MCF 10A (cell line): ENCODE data around the gene S100A8. TPM values are rescaled to one million over a fixed set of nuclear protein-coding genes. Genes with fewer than 3 reads are reported as not detected.
"Not testable (repeated sequence)": the region's sequence is repeated elsewhere in the genome, so short reads cannot be mapped to it uniquely, and the experiment has no call there.

Experiments
- BruUV-seq: library from RNA; stranded (reverse); fragments of 400-500 nt; replicated peaks from 2 replicates; lab custom pipeline; 2021; lab: Mats Ljungman, UMichigan
- CTCF ChIA-PET: fragments of 300-600 bp; sonication (Branson Sonifier 250); formaldehyde crosslinking; extraction: SDS; loops from one replicate; lab custom pipeline; 2021; ENCODE audit warnings: antibody characterized with exemption, inconsistent platforms; lab: Yijun Ruan, JAX
- POLR2A ChIA-PET: fragments of 300-600, 350-650 bp; sonication (Branson Sonifier 250); formaldehyde crosslinking; extraction: SDS; loops from one replicate; lab custom pipeline; 2020; ENCODE audit warnings: antibody characterized with exemption, inconsistent platforms; lab: Yijun Ruan, JAX
- DNase-seq: peaks from one replicate; pipeline ENCODE4 v3.0.0-alpha.2; 2018; ENCODE audit not compliant: unreplicated experiment
- H3K27ac Mint-ChIP-seq: one replicate; pipeline ENCODE4 v1.8.0; 2022; ENCODE audit warnings: mild to moderate bottlenecking, low read depth, mixed read lengths; ENCODE audit not compliant: unreplicated experiment
- H3K27me3 Mint-ChIP-seq: one replicate; pipeline ENCODE4 v1.8.0; 2022; ENCODE audit warnings: mixed read lengths; ENCODE audit not compliant: insufficient read depth, unreplicated experiment
- H3K36me3 Mint-ChIP-seq: one replicate; pipeline ENCODE4 v1.8.0; 2022; ENCODE audit warnings: mild to moderate bottlenecking, moderate library complexity, mixed read lengths; ENCODE audit not compliant: insufficient read depth, unreplicated experiment
- H3K4me1 Mint-ChIP-seq: one replicate; pipeline ENCODE4 v1.8.0; 2022; ENCODE audit warnings: mixed read lengths; ENCODE audit not compliant: insufficient read depth, unreplicated experiment
- H3K4me3 Mint-ChIP-seq: one replicate; pipeline ENCODE4 v1.8.0; 2022; ENCODE audit warnings: mild to moderate bottlenecking, moderate library complexity, mixed read lengths; ENCODE audit not compliant: unreplicated experiment
- H3K9me3 Mint-ChIP-seq: one replicate; pipeline ENCODE4 v1.8.0; 2022; ENCODE audit warnings: mixed read lengths; ENCODE audit not compliant: unreplicated experiment
- CTCF ChIP-seq: fragments of 200-600 bp; IDR thresholded peaks from one replicate; pipeline ENCODE4 v1.8.0; 2022; ENCODE audit warnings: antibody characterized with exemption, mild to moderate bottlenecking; ENCODE audit not compliant: unreplicated experiment
- intact Hi-C: fragments of 100-400 bp; cut with micrococcal nuclease; formaldehyde crosslinking; loops from 2 replicates; pipeline ENCODE4 v1.14.1; 2022
- total RNA-seq: library from RNA; stranded (reverse); gene quantifications from 2 replicates; pipeline ENCODE4 v1.2.3, GENCODE V29; 2022

S100A8 gene
- total RNA-seq, 1 experiment from 2014 or later = 80.4 TPM

DNA sequence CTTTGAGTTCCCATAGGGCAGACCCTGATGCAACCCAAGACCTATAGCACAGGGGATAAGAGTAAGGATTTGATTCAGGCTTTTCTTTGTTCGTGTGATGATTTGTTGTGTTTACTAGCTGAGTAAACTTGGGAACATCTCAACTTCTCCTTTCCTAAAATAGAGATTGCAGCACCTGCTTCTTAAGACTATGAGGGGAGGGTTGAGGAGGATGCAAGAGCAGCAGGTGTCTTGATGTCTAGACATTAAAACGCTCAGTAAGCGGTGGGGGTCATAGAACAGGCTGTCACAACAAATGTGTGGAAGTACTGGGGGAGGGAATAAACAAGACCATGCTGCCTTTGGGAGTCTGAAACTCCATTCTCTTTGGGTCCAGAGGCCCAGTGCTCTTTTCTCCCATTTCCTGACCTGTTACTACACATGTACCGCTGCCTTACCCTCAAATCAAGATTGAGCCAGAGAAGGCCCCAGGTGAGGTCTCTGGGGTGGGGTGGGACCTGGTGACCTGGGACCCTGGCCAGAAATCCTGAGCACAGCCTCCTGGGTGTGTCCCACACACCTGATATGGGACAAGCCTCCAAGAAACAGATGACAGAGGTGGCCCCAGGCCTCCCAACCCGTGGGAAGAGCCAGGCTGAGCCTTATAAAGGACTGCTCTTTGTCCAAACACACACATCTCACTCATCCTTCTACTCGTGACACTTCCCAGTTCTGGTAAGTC, 25.1 kb upstream of the S100A8 start, which contains the start of gene S100A7A:
Gene S100A7A (plus strand): TSS at position 671 of the 721 bp plus-strand sequence. CDS start 1,563 bp downstream, outside the sequence.
- H3K9me3 Mint-ChIP-seq = no peaks in the 10 kb centered on the region
- TF ChIP-seq CTCF = no peak
- ChIA-PET CTCF (interaction anchor here (0.6 kb wide), 1 partner anchor 50 kb away, joined by 3 read pairs; no protein-coding TSS in a partner anchor), POLR2A (no interaction called here)
- BruUV-seq = no TSS peak
- no peaks in the 10 kb centered on the region for H3K36me3 Mint-ChIP-seq
- intact Hi-C loops = no loop called here
- H3K27me3 Mint-ChIP-seq = peaks cover 47% of the 10 kb centered on the region
- H3K4me3 Mint-ChIP-seq = no peak within 1 kb of the TSS
- no peak for DNase-seq
- no peaks in the 10 kb centered on the region for H3K4me1 Mint-ChIP-seq
- H3K27ac Mint-ChIP-seq = no peak within 1 kb of the TSS

- H3K27me3 Mint-ChIP-seq = peaks cover 46% of the 10 kb centered on the region
- CTCF ChIA-PET = interaction anchor here (0.6 to 0.7 kb wide), 3 partner anchors 20 to 1171 kb away, joined by 3 to 4 read pairs (median 3); no protein-coding TSS in a partner anchor
- H3K9me3 Mint-ChIP-seq, H3K36me3 Mint-ChIP-seq, H3K4me3 Mint-ChIP-seq, intact Hi-C loops, H3K4me1 Mint-ChIP-seq, BruUV-seq, H3K27ac Mint-ChIP-seq, DNase-seq: not testable (repeated sequence)
- POLR2A ChIA-PET = interaction anchor here (0.6 kb wide), 1 partner anchor 311 kb away, joined by 4 read pairs; no protein-coding TSS in a partner anchor
These were observed 23.1 kb upstream of the S100A8 start for GRCh38 chr1:153413961-153414360.

GRCh38 chr1:153407274-153407673, 16.4 kb upstream of the S100A8 start:
- intact Hi-C loops, H3K27ac Mint-ChIP-seq, BruUV-seq, H3K36me3 Mint-ChIP-seq, H3K4me3 Mint-ChIP-seq, H3K4me1 Mint-ChIP-seq, H3K9me3 Mint-ChIP-seq, DNase-seq: not testable (repeated sequence)
- CTCF ChIA-PET = interaction anchor here (0.7 to 5.5 kb wide), 6 partner anchors 50 to 293 kb away, joined by 3 to 31 read pairs (median 7); no protein-coding TSS in a partner anchor
- POLR2A ChIA-PET = interaction anchor here (1.3 to 1.4 kb wide), 2 partner anchors 12 to 50 kb away, joined by 3 to 4 read pairs; partner anchors contain the start of gene S100A9
- H3K27me3 Mint-ChIP-seq = peaks cover 63% of the 10 kb centered on the region

DNA sequence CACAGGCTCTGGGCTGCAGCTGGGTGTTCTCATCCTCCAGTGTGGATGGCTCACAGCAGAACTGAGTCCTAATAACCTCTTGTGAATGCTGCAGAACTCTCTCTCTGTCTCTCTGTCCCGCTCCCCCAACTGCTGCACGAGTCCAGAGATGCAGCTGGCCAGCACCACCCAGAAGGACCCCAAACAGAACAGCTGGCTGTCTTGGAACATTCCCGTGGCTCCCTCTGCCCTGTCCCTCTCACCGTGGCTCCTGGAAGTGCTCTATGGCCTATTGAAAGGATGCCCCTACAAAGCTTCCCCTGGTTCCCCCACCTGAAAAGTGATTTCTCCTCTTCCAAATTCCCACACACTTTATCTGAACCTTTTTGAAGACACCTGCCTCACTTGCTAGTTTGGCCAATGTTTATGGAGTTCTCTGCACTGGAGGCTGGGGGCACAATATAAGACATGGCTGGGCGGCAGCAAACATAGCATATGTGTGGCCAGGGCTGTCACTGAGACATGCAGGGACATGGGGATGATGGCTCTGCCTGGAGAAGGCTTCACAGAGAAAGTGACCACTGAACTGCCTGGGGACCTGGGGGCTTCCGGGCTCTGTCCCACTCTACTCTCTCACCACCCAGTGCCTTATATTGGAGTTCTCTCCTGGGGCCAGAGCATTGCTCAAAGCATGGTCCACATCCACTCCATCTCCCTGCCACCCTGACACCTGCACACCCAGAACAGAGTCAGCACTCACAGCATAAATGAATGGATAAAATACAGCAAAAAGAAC, 15.1 kb upstream of the S100A8 start:
- BruUV-seq, POLR2A ChIA-PET, DNase-seq, H3K27ac Mint-ChIP-seq, H3K4me3 Mint-ChIP-seq, H3K9me3 Mint-ChIP-seq, H3K4me1 Mint-ChIP-seq, H3K36me3 Mint-ChIP-seq: not testable (repeated sequence)
- CTCF ChIA-PET = interaction anchor here (0.6 to 5.5 kb wide), 6 partner anchors 40 to 565 kb away, joined by 3 to 31 read pairs (median 5); no protein-coding TSS in a partner anchor
- peaks cover 73% of the 10 kb centered on the region for H3K27me3 Mint-ChIP-seq
- intact Hi-C loops = loop anchor here (2.0 kb wide), 2 partner anchors 17 to 89 kb away; no protein-coding TSS in a partner anchor

GRCh38 chr1:153404768-153405167, 13.9 kb upstream of the S100A8 start:
- intact Hi-C loops = loop anchor here (1.0 to 2.0 kb wide), 3 partner anchors 18 to 90 kb away; no protein-coding TSS in a partner anchor
- TF ChIP-seq CTCF = peak; percentile 86
- peaks cover 67% of the 10 kb centered on the region for H3K27me3 Mint-ChIP-seq
- no peaks in the 10 kb centered on the region for H3K36me3 Mint-ChIP-seq
- POLR2A ChIA-PET = interaction anchor here (0.5 kb wide), 1 partner anchor 19 kb away, joined by 3 read pairs; no protein-coding TSS in a partner anchor
- H3K9me3 Mint-ChIP-seq = no peaks in the 10 kb centered on the region
- BruUV-seq = no TSS peak
- peak; percentile 73 for DNase-seq
- no peak overlapping the region for H3K4me3 Mint-ChIP-seq
- CTCF ChIA-PET = interaction anchor here (0.6 to 5.5 kb wide), 11 partner anchors 18 to 579 kb away, joined by 3 to 31 read pairs (median 3); partner anchors contain the start of gene S100A9
- H3K4me1 Mint-ChIP-seq = no peaks in the 10 kb centered on the region
- no peak overlapping the region for H3K27ac Mint-ChIP-seq
